GM18907 (cell line): Measurements from ENCODE around the gene PAQR7.

Source experiments
- ATAC-seq: cut with Tn5 transposase; IDR thresholded peaks from one replicate; pipeline ENCODE4 v1.9.1; 2021; ENCODE audit warnings: mild to moderate bottlenecking, moderate library complexity; ENCODE audit not compliant: unreplicated experiment

The PAQR7 gene

GRCh38 chr1:25903986-25904385 lies 28.5 kb upstream of the PAQR7 start:
- no peak for ATAC-seq

GRCh38 chr1:25902462-25902861 lies 27.0 kb upstream of the PAQR7 start:
- no peak for ATAC-seq

- no peak for ATAC-seq
Observed at GRCh38 chr1:25900219-25900618, 24.7 kb upstream of the PAQR7 start.

GRCh38 chr1:25899792-25900191 lies 24.3 kb upstream of the PAQR7 start:
- ATAC-seq = no peak

GRCh38 chr1:25898223-25899015 lies 22.9 kb upstream of the PAQR7 start:
- no peak for ATAC-seq

GRCh38 chr1:25897754-25898153 lies 22.2 kb upstream of the PAQR7 start:
- ATAC-seq = no peak

- ATAC-seq = no peak
Observed at GRCh38 chr1:25896266-25896665, 20.8 kb upstream of the PAQR7 start.

GRCh38 chr1:25895365-25895990 lies 20.0 kb upstream of the PAQR7 start:
- peak; percentile 75 for ATAC-seq

GRCh38 chr1:25893116-25893515 lies 17.6 kb upstream of the PAQR7 start:
- ATAC-seq = no peak

GRCh38 chr1:25891606-25892005 lies 16.1 kb upstream of the PAQR7 start:
- ATAC-seq = no peak

- ATAC-seq = no peak
Observed at GRCh38 chr1:25890239-25891034, 14.9 kb upstream of the PAQR7 start.

GRCh38 chr1:25889470-25889869 lies 14.0 kb upstream of the PAQR7 start:
- no peak for ATAC-seq

GRCh38 chr1:25888426-25888987 lies 13.0 kb upstream of the PAQR7 start:
- ATAC-seq = no peak

GRCh38 chr1:25885602-25886001 lies 10.1 kb upstream of the PAQR7 start:
- no peak for ATAC-seq

- no peak for ATAC-seq
Observed at GRCh38 chr1:25881266-25881665, 5.8 kb upstream of the PAQR7 start.

GRCh38 chr1:25880518-25880917 lies 5.0 kb upstream of the PAQR7 start:
- no peak for ATAC-seq

GRCh38 chr1:25879675-25880074 lies 4.2 kb upstream of the PAQR7 start:
- ATAC-seq = no peak

GRCh38 chr1:25878690-25879089 lies 3.2 kb upstream of the PAQR7 start:
- ATAC-seq = no peak

- ATAC-seq = no peak
Observed at GRCh38 chr1:25877155-25877554, 1.6 kb upstream of the PAQR7 start.

- ATAC-seq = no peak
Observed at GRCh38 chr1:25876693-25877077, 1.2 kb upstream of the PAQR7 start.

GRCh38 chr1:25875856-25876692 lies 566 bp upstream of the PAQR7 start:
- ATAC-seq = no peak
